Thyroid gland (tissue), 4 donors: ENCODE results near the gene FAM53B. TPM values are rescaled to one million over a fixed set of nuclear protein-coding genes. Genes with fewer than 3 reads are reported as not detected.
A peak's percentile ranks its signal among the peaks of the same experiment; 100 is the strongest.

Source experiments
- DNase-seq, 2 donors: peaks; one replicate each; pipeline ENCODE4 v3.0.0-alpha.2; 2019
- H3K27ac ChIP-seq, 3 donors: fragments of 200-600 bp; sonication (generic); 1 replicate in 2 of 3; 2 replicates in 1 of 3; pipeline ENCODE4 v1.5.1; 2016 to 2019; ENCODE audit warnings: mild to moderate bottlenecking in 1 of 3, moderate library complexity in 1 of 3
- H3K27me3 ChIP-seq: fragments of 200-600 bp; sonication (generic); one replicate; pipeline ENCODE4 v1.5.1; 2019
- H3K36me3 ChIP-seq, 2 donors: fragments of 200-600 bp; sonication (generic); one replicate each; pipeline ENCODE4 v1.5.1; 2016 to 2019
- H3K4me1 ChIP-seq, 2 donors: fragments of 200-600 bp; sonication (generic); one replicate each; pipeline ENCODE4 v1.5.1; 2017 to 2019
- H3K4me3 ChIP-seq, 3 donors: fragments of 200-600 bp; sonication (generic); replicated peaks in 1 of 3; 1 replicate in 2 of 3; 2 replicates in 1 of 3; pipeline ENCODE4 v1.5.1; 2016; ENCODE audit warnings: mild to moderate bottlenecking in 1 of 3
- H3K9me3 ChIP-seq: fragments of 200-600 bp; sonication (generic); one replicate; pipeline ENCODE4 v1.5.1; 2017
- CTCF ChIP-seq, 6 experiments: fragments of 200-600 bp in 3 of 6; fragments of 450-650 bp in 3 of 6; sonication (generic) in 3 of 6; IDR thresholded peaks; one replicate each; pipeline ENCODE4 v1.5.1; 2016 to 2019; ENCODE audit warnings: antibody characterized with exemption in 6 of 6, mild to moderate bottlenecking in 2 of 6, inconsistent platforms in 1 of 6, moderate library complexity in 1 of 6
- POLR2A ChIP-seq, 2 donors: fragments of 450-650 bp; IDR thresholded peaks; one replicate each; pipeline ENCODE4 v1.6.1; 2017; ENCODE audit warnings: antibody characterized with exemption in 2 of 2, mild to moderate bottlenecking in 2 of 2, moderate library complexity in 1 of 2
- WGBS, 2 donors: methylation state at CpG; one replicate each; pipeline ENCODE4 v1.1.5; 2017; 5-methylcytosine and 5-hydroxymethylcytosine counted together
- intact Hi-C: fragments of 100-400 bp; cut with DNase I; formaldehyde crosslinking; loops from one replicate; pipeline ENCODE4 v1.15.1; 2023
- total RNA-seq, 4 donors: library from RNA; depleted of rRNA; stranded (reverse); fragments of >200 nt; gene quantifications; one replicate each; pipeline ENCODE4 v1.2.3, GENCODE V29; 2016

The FAM53B gene
- total RNA-seq, 4 donors from 2014 or later = 37.6 to 96.3 (median 80.4) TPM

DNA sequence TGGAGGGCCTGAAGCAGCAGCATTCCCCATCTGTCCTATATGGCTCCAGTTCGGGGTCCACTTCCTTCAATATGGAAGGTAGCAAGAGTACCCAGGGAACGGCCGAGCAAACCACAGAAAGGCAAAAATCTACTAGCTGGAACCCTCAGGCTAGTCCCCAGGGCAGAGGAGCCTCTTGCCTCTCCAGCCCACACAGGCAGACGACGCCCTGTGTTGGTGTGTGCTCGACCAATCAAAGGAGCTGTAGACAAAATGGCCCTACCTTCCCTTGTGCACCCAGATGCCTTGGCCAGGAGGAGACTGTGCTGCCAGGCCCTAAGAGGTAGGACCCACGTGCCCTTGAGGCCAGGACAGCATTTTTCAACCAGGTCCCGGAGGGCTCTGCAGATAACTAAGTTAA lies 91.5 kb downstream of the FAM53B start:
- Histone ChIP-seq H3K36me3 (no peaks in the 10 kb centered on the region), H3K4me3 (no peak overlapping the region), H3K9me3 (no peaks in the 10 kb centered on the region), H3K4me1 (peaks cover 57 to 78% of the 10 kb centered on the region in 2 donors), H3K27me3 (no peaks in the 10 kb centered on the region), H3K27ac (peak overlapping the region; percentile 76 to 92 (median 77))
- TF ChIP-seq CTCF (IDR thresholded peaks at IDR 0.05) (no peak), POLR2A (IDR thresholded peaks at IDR 0.05) (no peak)
- intact Hi-C loops = no loop called here
- WGBS, 2 donors = 68 to 75% methylated on average over 7 to 8 of the region's 8 CpGs
- no peak for DNase-seq

GRCh38 chr10:124652200-124652599 lies 92.0 kb downstream of the FAM53B start:
- no peaks in the 10 kb centered on the region for H3K9me3 ChIP-seq
- no peak for DNase-seq
- WGBS, 2 donors = 85 to 100% methylated on average over 3 to 5 of the region's 5 CpGs
- no peaks in the 10 kb centered on the region for H3K36me3 ChIP-seq
- intact Hi-C loops = no loop called here
- no peaks in the 10 kb centered on the region for H3K27me3 ChIP-seq
- TF ChIP-seq POLR2A (IDR thresholded peaks at IDR 0.05) = no peak
- TF ChIP-seq CTCF (IDR thresholded peaks at IDR 0.05) = no peak
- peaks cover 62 to 78% of the 10 kb centered on the region in 2 donors for H3K4me1 ChIP-seq
- peak overlapping the region; percentile 76 to 92 (median 77) for H3K27ac ChIP-seq
- no peak overlapping the region for H3K4me3 ChIP-seq

GRCh38 chr10:124651402-124651891 lies 92.7 kb downstream of the FAM53B start:
- no peak for DNase-seq
- no peaks in the 10 kb centered on the region for H3K27me3 ChIP-seq
- H3K36me3 ChIP-seq = no peaks in the 10 kb centered on the region
- H3K4me3 ChIP-seq = no peak overlapping the region
- intact Hi-C loops = no loop called here
- peak overlapping the region; percentile 40 to 92 (median 76) for H3K27ac ChIP-seq
- peaks cover 69 to 86% of the 10 kb centered on the region in 2 donors for H3K4me1 ChIP-seq
- WGBS, 2 donors = 82 to 89% methylated on average over 11 to 13 of the region's 14 CpGs
- TF ChIP-seq CTCF (IDR thresholded peaks at IDR 0.05) = no peak
- TF ChIP-seq POLR2A (IDR thresholded peaks at IDR 0.05) = no peak
- H3K9me3 ChIP-seq = no peaks in the 10 kb centered on the region

DNA sequence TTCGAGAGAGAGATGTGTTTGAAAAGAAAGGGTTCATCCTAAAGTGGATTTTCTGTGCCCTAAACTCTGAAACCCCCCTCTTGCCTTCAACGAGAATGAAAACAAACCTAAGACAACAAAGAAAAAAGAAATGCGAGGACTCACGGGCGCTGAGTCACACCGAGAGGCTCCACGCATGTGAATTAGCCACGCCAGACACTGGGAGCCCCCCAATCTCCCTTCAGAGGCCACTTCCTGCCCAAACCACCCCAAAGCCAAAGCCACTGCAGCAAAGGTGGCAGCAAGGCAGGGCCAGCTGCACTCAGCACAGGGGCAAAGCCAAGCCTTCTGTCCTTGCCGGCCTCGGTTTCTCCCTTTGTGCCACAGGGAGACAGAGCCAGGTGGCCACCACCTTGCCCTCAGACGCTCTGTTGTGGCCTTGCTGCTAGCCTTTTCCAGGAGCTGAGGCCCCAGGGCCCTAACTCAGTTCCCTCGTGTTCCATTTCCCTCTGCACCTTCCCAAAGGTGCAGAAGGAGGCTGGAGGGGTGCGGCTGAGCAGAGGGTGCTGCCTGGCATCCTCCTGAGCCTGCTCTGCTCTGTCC lies 93.3 kb downstream of the FAM53B start:
- no peak for DNase-seq
- no peaks in the 10 kb centered on the region for H3K36me3 ChIP-seq
- intact Hi-C loops = no loop called here
- TF ChIP-seq CTCF (IDR thresholded peaks at IDR 0.05) (no peak), POLR2A (IDR thresholded peaks at IDR 0.05) (no peak)
- H3K4me1 ChIP-seq = peaks cover 74 to 91% of the 10 kb centered on the region in 2 donors
- H3K27me3 ChIP-seq = no peaks in the 10 kb centered on the region
- peak overlapping the region; percentile 40 to 92 (median 76) for H3K27ac ChIP-seq
- no peaks in the 10 kb centered on the region for H3K9me3 ChIP-seq
- WGBS, 2 donors = 66 to 84% methylated on average over 12 to 13 of the region's 13 CpGs
- H3K4me3 ChIP-seq = no peak overlapping the region

- peak overlapping the region; percentile 40 to 92 (median 76) for H3K27ac ChIP-seq
Measured at GRCh38 chr10:124650263-124650662, 93.9 kb downstream of the FAM53B start.

More at GRCh38 chr10:124650263-124650662, 93.9 kb downstream of the FAM53B start:
- no peak for TF ChIP-seq POLR2A (IDR thresholded peaks at IDR 0.05)
- no peak for TF ChIP-seq CTCF (IDR thresholded peaks at IDR 0.05)
- no peak overlapping the region for H3K4me3 ChIP-seq
- no peaks in the 10 kb centered on the region for H3K9me3 ChIP-seq
- intact Hi-C loops = no loop called here
- no peaks in the 10 kb centered on the region for H3K36me3 ChIP-seq
- 97% methylated on average over 11 to 12 of the region's 12 CpGs for WGBS, 2 donors
- H3K27me3 ChIP-seq = no peaks in the 10 kb centered on the region
- peaks cover 78 to 94% of the 10 kb centered on the region in 2 donors for H3K4me1 ChIP-seq
- no peak for DNase-seq
